G401 (cell line): ENCODE results near the gene CAGE1. TPM values are rescaled to one million over a fixed set of nuclear protein-coding genes. Genes with fewer than 3 reads are reported as not detected.
"Not testable (repeated sequence)": the region's sequence is repeated elsewhere in the genome, so short reads cannot be mapped to it uniquely, and the experiment has no call there.

Experiments
- DNase-seq: peaks from one replicate; pipeline ENCODE4 v3.0.0-alpha.2; 2015; ENCODE audit warnings: low spot score
- in situ Hi-C: cut with HindIII; loops from 2 replicates; pipeline ENCODE4 v1.10.0; 2016; ENCODE audit warnings: low sequenced_read_pairs, mixed read lengths
- total RNA-seq: library from RNA; depleted of rRNA; stranded (reverse); fragments of >200 nt; shearing (Covaris generic); gene quantifications from 2 replicates; pipeline ENCODE4 v1.2.3, GENCODE V29; 2014

CAGE1 gene
- total RNA-seq, 1 experiment from 2014 or later, result 0.47 TPM

GRCh38 chr6:7343546-7344475 lies 45.7 kb downstream of the CAGE1 start:
- in situ Hi-C loops, result no loop called here
- DNase-seq, result no peak

GRCh38 chr6:7341989-7342742 lies 47.4 kb downstream of the CAGE1 start:
- DNase-seq, result no peak
- in situ Hi-C loops, result no loop called here

GRCh38 chr6:7341271-7341670 lies 48.3 kb downstream of the CAGE1 start:
- in situ Hi-C loops, result no loop called here
- DNase-seq, result no peak

GRCh38 chr6:7339007-7339732 lies 50.4 kb downstream of the CAGE1 start:
- peak; percentile 11 for DNase-seq
- in situ Hi-C loops, result not testable (repeated sequence)

GRCh38 chr6:7338031-7338430 lies 51.5 kb downstream of the CAGE1 start:
- in situ Hi-C loops, result no loop called here
- DNase-seq, result no peak

GRCh38 chr6:7335519-7335918 lies 54.0 kb downstream of the CAGE1 start:
- no peak for DNase-seq
- in situ Hi-C loops, result no loop called here

GRCh38 chr6:7334685-7335084 lies 54.9 kb downstream of the CAGE1 start:
- DNase-seq, result no peak
- in situ Hi-C loops, result loop anchor here (5.0 kb wide), 1 partner anchor 53 kb away; the partner anchor contains the start of genes CAGE1 and RIOK1

GRCh38 chr6:7332090-7332745 lies 57.3 kb downstream of the CAGE1 start:
- in situ Hi-C loops, result loop anchor here (5.0 kb wide), 1 partner anchor 55 kb away; the partner anchor contains the start of genes CAGE1 and RIOK1
- no peak for DNase-seq

GRCh38 chr6:7331452-7331851 lies 58.1 kb downstream of the CAGE1 start:
- in situ Hi-C loops, result loop anchor here (5.0 kb wide), 1 partner anchor 56 kb away; the partner anchor contains the start of genes CAGE1 and RIOK1
- no peak for DNase-seq

- in situ Hi-C loops, result no loop called here
- no peak for DNase-seq
Measured at GRCh38 chr6:7328243-7328642, 61.3 kb downstream of the CAGE1 start.

- in situ Hi-C loops, result no loop called here
- DNase-seq, result no peak
Measured at GRCh38 chr6:7325750-7326149, 63.8 kb downstream of the CAGE1 start.

GRCh38 chr6:7324520-7324919 lies 65.0 kb downstream of the CAGE1 start:
- in situ Hi-C loops, result no loop called here
- DNase-seq, result no peak

GRCh38 chr6:7323074-7323473 lies 66.5 kb downstream of the CAGE1 start:
- in situ Hi-C loops, result no loop called here
- DNase-seq, result no peak

- DNase-seq, in situ Hi-C loops: not testable (repeated sequence)
Measured at GRCh38 chr6:7321866-7322265, 67.7 kb downstream of the CAGE1 start.

GRCh38 chr6:7319406-7319805 lies 70.1 kb downstream of the CAGE1 start:
- in situ Hi-C loops, DNase-seq: not testable (repeated sequence)

GRCh38 chr6:7317538-7317937 lies 72.0 kb downstream of the CAGE1 start:
- in situ Hi-C loops, result no loop called here
- DNase-seq, result no peak

GRCh38 chr6:7316658-7317533 lies 72.6 kb downstream of the CAGE1 start:
- DNase-seq, result no peak
- in situ Hi-C loops, result no loop called here

- in situ Hi-C loops, result no loop called here
- no peak for DNase-seq
Measured at GRCh38 chr6:7315948-7316365, 73.6 kb downstream of the CAGE1 start.
